DOHH2 (cell line): ENCODE results near the gene ETV7.

Experiments used
- CTCF ChIP-seq: fragments of 200-600 bp; sonication (generic); IDR thresholded peaks from one replicate; pipeline ENCODE4 v1.5.1; 2014; ENCODE audit warnings: antibody characterized with exemption, mild to moderate bottlenecking, low read depth, low read length; ENCODE audit not compliant: poor library complexity, severe bottlenecking
- EZH2phosphoT487 ChIP-seq: fragments of 200-600 bp; sonication (generic); IDR thresholded peaks from 2 replicates; pipeline ENCODE4 v1.6.1; 2017; ENCODE audit warnings: borderline replicate concordance, mild to moderate bottlenecking, antibody characterized with exemption, low read length, moderate library complexity, mixed read lengths

GRCh38 chr6:36320475-36320874 is 67.0 kb downstream of the ETV7 start:
- TF ChIP-seq CTCF = no peak
- no peak for TF ChIP-seq EZH2phosphoT487
